GM21390 (cell line): ENCODE measurements around the gene CACNA1C.

ENCODE experiments used
- ATAC-seq: cut with Tn5 transposase; IDR thresholded peaks from one replicate; pipeline ENCODE4 v1.9.1; 2021; ENCODE audit not compliant: unreplicated experiment

Gene CACNA1C

DNA sequence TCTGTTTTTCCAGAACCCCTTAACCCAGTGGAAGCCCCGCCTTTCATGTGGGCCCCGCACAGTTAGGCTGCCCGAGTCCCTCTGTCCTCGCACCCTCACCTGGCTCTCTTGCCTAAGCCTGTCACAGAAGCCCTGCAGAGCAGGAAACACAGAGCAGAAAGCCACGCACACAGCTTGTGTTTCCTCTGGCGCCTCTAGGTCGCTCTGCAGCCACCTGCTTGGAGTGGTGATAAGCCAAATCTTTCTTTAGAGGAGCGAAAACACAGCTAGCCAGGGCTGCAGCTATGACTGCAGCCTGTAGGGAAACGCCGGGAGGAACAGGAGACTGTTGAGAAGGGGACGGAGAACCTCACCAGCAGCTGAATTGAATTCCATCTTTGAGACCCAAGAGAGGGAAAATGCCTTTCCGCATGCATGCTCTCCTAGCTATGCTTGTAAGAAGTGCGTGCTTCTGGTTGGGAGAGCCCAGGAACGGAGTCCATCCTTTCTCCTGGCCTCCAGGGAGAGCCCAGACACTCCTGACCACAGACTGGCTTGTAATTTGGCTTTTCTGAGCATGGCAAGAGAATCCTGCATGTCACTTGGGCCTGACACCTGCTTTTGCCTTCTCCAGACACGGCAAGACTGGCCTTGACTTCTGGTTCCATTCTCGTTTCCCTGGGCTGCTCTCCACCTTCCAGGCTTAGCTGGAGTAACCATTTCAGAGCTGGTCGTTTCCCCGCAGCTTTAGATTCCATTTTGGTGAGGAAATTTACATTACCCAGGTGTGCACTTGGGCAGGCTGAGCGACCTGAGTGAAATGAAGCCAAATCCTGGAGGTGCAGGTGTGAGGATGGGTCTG is 301.6 kb downstream of the CACNA1C start:
- ATAC-seq = no peak

DNA sequence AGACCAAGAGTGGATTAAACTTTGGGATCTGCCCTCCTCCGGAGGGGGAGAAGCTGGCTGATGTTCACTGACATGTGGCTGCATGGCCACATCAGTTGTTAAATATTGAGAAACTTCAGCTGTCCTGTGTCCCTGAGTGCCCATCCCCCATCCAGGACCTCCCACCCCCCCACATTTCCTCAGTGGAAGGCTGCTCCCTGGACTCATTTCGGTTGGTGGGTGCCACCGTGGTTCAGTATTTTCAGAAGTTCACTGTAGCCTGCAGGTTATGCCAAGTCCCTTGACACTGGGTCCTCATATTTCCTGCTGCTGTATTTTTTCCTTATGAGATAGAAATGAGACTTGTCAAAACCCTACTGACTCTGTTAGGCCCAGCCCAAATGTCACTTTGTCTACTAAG is 302.4 kb downstream of the CACNA1C start:
- no peak for ATAC-seq

DNA sequence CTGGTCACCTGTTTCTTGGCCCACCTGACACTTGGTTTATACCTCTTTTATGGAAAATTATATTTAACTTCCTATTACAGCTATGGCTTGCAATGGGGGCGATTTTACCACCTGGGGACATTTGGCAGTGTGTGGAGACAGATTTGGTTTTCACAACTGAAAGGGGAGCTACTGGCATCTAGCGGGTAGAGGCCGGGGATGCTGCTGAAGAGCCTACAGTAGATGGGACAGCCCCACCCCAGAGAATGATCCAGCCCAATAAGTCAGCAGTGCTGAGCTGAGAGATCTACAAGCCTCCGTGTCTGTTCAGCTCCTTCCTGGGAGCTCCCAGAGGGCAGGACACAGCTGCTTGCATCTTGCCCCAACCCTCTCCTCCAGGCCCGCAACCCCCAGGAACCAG is 302.8 kb downstream of the CACNA1C start:
- ATAC-seq = no peak

DNA sequence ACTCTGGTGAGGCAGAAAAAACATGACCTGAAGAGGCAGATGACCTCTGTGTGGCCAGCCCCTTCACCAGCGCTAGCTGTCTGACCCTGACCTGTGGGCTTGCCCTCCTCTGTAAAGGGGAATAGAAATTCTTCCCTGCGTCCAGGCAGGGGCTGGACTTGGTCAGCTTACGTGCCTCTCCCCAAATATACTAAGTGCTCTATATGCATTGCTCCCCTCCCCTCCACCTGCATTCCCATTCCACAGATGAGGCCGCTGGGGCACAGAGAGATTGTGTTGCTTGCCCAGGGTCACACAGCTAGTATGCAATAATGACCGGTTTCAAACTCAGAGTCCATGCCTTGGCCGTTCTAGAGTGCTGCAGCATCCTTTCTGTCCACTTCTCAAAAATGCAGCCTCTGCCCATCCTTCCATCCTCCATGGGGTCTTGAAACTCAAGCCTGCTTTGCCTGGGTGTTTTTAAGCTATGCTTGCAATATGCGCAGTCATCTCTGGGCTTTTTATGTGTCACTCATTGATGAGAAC is 303.9 kb downstream of the CACNA1C start:
- no peak for ATAC-seq

DNA sequence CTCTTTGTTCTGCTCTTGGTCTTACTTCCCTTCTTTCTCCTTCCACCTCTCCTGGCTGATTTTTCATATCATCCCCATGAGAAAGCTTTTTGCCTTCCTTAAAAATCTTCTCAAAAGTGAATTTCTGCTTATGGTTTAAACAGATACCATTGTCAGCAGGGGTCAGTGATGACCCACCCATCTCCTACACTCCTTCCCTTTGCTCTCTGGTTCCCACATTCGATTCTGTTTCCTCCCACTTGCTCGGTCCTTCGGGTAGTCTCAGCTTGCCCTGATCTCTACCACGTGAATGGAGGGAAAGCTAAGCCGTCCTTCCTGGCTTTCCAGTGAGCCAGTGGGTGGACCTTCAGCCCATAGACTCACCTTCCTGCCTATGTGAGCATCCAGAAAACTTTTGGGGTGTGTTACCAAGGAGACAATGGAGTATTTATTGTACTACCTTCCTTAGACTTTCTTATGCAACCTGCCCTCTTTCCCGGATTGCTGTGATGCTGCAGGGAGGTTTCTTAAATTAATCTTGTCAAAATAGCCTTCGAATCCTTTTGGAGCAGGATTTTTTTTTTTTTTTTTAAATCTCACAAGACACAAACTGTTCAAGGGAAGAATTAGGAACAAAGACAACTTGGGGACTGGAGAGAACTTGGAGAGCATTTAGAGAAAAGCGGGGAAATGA is 306.3 kb downstream of the CACNA1C start:
- ATAC-seq = no peak

DNA sequence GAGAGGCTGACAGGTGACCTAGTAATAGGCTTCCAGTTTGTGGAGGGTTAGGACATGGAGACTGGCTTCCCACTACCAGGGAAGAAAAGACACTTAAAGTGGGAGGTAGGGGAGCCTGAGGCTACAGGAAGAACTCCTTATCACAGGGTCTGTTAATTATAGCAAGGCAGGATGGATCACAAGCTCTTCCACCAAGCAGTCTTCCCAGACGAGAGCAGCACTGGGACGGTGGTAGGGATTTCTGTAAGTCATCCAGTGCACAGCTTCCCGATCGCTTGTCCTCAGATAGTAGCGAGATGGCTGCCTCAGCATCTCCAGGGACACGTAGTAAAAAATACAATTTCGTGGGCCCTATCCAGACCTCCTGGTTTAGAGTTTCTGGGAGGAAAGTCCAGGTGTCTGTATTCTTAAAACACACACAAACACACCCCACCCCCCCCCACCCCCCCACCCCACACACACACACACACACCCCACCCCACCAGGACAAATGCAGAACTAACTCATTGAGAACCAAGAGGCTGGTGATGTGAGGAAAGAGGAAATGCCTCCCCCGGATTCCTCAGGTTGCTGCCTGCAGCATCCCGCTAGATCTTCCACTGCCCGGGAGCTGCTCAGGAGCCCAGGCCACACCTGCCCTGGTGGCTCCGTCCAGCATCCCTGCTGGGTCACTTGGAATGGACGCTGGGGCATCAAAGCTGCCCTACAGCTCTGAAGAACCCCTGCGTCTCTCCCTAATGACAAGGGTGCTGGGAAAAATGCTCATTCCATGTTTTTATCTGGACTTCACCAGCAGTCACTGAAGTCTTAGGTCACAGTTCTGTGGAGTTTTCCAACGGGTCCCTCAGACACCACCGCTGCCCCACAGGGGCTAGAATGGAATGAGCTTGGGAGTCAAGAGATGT is 307.2 kb downstream of the CACNA1C start:
- no peak for ATAC-seq

DNA sequence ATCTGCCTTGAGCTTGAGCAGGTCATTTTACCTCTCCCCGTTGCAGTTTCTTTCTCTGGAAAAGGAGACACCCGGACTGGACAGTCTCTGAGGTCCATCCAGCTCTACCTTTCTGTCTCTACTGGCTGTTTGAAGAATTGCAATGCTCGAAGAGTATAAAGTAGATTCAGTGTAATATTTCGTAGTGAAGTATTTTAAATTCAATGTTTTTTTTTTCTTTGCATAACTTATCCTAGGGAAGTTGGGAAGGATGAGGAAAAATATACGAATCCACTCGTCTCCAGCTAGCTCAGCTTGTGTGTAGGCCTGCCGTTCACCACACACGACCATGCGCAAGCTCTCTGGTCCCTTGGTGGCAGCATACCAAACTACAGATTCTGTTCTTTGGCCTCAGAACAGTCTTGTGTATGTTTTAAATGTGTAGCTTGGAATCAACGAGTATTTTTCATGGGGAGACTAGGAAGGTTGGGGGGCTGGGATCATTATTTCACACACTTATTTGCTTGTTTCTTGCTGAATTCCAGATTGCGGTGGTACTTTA is 307.9 kb downstream of the CACNA1C start:
- ATAC-seq = no peak

DNA sequence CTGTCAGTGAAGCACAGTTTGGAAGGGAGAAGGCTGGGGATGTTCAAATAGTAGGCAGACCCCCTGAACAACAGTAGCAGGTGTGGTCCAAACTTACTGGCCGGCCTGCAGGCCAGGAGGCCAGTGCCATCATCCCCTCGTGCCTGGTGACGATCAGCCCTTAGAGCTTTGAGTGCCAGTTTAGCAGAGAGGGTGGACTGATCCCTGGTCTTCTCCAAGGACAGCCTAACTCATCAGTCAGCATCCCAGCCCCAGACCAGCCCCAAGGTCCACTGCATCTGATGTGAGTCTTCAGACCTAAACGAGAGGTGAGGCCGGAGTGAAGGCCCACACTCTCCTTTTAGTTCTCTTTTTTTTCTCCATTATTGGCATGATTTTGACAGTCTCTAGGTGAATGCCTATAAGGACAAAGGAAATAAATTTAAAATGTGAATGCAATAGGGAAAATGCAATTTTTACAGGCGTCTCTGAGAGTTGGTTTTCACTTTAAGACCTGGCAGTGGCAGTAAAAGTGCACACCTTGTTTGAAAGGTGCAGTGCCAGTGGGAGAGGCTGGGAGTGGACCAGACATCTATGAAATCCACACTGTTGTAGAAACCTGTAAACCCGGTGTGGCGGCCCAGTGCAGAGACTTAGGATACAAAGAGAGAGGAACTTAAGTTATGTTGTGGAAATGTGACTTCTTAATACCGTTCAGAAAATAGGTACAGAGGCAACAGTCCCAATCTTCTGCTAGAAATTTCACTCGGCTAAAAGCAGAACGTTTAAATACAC is 311.2 kb downstream of the CACNA1C start:
- ATAC-seq = no peak

DNA sequence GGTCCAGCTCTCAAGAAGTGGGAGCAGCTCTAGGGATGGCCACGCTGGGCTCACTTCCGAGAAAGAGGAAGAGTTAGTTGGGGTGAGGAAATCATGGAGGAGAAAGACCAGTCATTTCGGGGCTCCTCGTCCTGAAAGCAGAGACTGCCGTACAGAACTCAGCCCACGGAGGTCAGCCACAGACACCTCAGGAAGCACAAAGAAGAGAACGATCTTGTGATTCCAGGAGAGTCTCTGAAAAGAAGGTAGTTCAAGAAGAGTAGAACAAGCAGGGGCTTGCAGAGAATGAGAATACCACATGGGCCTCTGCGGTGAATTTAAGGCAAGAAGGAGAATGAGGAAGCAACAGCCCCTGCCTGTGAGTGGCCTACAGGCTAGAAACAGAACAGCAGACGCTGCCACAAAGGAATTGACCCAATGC is 311.9 kb downstream of the CACNA1C start:
- no peak for ATAC-seq

DNA sequence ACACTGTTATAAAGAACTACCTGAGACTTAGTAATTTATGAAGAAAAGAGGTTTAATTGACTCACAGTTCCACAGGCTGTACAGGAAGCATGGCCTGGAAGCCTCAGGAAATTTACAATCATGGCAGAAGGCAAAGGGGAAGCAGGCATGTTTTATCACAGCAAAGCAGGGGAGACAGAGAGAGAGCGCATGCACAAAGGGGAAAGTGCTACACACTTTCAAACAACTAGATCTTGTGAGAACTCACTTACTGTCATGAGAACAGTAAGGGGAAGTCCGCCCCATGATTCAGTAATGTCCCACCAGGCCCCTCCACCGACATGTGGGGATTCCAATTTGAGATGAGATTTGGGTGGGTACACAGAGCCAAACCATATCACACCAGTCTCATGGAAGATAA is 313.9 kb downstream of the CACNA1C start:
- no peak for ATAC-seq

DNA sequence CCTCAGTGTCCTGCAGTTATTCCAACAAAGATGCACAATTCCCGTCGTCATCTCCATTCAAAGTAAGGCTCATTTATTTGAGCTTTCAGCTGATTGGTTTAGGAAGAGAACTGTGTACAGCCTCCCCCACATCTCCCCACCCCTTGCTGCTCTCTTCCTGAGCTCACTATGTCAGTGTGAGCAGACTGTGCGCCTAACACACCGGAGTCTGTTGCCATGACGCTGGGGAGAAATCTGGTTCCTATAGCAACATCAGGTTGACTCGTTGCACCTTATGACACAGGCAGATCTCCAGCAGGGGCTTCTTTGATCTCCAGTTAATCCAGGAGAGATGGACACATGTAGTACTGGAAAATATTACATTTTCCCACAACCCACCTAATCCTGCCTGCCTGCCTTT is 319.4 kb downstream of the CACNA1C start:
- ATAC-seq = no peak

DNA sequence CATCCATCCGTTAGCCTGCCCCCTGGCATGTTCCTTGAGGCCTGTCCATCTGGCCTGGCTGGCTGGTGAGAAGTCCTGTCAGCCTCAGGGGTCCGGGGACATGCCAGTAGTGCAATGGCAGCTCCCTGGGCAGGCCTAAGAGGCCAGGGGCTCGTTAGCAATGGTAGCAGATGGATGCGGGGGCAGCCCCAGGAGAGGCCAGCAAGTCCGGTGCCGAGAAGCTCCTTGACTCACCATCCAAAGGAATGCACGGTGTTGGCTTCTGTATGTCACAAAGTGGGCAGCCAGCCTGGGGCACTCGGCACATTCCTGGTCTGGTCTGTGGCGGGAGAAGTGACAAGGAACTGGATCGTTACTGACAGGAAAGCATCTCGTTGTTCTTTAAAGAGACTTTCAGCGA is 319.9 kb downstream of the CACNA1C start:
- ATAC-seq = no peak

DNA sequence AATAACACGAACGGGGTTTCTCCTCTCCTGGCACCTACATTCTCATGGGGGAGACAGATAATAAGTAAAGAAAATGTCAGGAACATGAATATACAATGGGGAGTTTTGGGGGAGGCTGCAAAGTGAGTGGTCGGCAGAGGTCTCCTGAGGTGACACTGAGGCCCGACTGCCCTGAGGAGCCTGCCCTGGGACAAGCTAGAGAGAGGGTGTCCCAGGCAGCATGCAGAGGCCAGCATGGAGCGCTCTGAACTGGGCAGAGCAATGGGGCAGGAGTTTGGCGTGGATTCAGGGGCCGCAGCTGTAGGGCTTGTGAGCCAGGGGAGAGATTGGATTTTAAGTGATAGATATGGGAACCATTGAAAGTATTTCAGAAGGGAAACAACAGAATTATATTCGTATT is 320.5 kb downstream of the CACNA1C start:
- ATAC-seq = no peak

DNA sequence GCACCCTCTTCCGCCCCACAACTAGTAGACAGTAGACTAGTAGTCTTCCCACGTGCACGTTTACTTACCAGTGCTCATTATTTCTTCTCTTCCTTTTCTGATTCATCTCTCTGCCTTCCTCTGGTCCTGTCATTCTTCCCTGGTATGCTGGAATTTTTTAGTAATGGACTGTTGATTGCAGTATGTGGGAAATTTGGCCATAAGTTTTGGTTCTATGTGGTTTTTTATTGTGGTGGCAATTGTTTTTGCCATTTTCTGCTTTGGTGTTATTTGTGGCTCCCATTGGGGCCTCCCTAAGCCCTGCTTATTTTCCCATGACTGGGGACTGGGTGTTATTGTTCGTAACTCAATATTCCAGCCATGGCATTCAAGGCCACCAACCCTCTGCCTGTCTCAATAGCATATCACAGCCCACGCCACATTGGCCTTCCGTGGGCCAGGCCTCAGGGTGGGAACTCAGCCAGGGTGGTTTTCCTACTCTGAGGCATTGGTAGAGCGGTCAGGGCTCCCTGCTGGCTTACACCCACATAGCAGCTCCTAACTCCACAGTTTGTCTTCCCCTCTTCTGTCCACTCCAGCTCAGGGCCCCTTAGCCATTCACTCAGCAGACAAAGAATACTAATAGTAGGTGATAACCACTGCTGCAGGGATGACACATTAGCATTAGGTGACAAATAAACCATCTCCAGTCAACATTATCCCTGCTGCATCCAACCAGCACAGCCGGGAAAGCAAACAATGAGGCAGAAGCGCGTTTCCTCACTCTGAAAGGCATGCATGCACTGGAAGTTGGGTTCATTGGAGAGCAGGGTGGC is 321.5 kb downstream of the CACNA1C start:
- no peak for ATAC-seq

DNA sequence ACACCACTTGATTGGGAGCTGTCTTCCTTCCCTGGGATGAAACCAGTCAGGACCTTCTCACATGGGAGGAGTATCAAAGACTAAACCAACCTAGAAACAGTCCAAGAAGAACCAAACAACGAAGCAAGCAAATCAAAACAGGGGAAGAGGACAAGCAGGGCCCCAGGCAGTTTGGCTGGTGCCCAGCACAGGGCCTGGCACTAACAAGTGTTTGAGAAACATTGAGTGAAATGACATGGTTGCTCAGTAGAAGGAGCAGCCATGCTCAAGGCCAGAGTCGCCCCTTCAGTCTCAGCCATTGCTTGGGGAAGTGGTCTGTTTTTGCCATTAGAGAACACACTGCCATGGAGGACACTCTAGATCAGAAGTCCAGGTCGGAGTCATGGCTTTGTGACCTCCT is 323.1 kb downstream of the CACNA1C start:
- no peak for ATAC-seq

DNA sequence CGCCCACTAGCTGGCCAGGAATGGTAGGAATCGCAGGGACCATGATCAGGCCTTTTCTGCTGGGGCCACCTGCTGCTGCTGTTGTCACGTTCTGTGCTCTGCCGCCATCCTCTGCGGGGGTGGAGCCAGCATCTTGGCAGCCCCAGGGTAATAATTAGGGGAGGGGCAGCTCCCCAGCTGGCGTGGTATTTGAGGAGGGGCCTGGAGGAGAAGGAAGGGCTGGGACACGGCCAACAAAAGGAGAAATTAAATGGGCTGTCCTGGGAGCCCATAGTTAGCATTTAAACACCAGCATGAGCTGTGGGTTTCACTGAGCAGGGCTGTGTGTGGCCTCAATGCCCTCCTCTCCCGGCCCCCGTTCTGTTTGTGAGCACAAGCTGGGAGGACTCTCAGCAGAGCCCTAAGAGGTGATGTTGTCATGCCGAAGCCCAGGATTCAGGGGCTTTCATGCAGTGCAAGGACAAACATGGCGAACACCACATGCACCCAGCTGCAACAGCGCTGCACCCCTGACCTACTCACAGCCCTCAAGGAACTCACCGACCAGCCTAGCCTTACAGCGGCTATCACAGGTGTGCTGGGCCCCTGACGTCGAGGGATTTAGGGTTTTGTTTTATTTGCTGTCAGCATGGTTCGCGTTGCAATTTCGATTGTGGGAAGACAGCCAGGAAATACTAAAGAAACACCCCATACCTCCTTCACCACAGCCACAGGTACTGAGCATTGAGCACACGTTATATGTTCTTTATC is 324.3 kb downstream of the CACNA1C start:
- ATAC-seq = no peak

DNA sequence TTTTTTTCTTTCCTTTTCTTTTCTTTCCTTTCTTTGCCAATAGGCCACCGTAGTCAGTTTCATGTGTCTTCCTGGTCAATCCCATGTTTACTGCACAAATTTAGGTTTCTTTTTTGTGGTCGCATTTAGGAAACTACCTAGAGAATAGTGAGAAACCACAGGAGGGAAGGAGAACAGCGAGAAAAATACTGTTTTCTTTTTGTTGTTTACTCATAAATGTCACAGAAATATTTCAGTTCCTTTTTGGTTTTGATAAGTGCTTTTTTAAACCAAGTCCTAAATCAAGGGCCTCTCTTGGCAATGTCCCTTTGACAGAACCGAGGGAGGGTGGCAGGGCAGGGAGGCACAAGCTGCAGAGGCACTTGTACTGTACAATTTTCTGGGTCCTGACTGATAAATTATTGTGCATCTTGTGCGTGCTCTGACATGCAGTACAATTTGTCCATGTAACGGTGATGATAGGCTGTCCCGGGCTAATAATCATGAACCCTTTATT is 326.1 kb downstream of the CACNA1C start:
- ATAC-seq = no peak

DNA sequence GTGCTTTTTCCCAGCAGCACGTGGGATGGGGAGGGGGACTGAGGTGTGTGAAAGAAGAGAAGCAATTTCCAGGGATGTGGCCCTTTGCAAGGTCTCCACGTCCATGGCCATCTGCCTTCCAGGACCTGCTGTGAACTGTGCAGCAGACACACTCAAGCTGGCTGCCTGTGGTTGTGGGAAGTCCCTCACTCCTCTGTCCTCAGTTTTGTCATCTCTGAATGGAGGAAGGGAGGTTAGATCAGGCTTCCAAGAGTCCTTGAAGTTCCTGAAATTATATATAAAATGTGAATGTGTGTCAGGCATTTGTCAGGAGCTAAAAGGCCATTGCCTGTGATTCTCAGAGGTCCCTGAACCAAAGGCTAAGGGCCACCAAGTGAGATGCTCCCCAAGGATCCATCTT is 328.2 kb downstream of the CACNA1C start:
- ATAC-seq = no peak
